NCI-H2029 treated with DMSO at 0.1 percent for 48 hours (cell line): ENCODE measurements around the gene SP110.
"Not testable (repeated sequence)": the region's sequence is repeated elsewhere in the genome, so short reads cannot be mapped to it uniquely, and the experiment has no call there.

Experiments
- DNase-seq: peaks from one replicate; lab custom pipeline; 2025; lab: John Stamatoyannopoulos, UW

SP110 gene

DNA sequence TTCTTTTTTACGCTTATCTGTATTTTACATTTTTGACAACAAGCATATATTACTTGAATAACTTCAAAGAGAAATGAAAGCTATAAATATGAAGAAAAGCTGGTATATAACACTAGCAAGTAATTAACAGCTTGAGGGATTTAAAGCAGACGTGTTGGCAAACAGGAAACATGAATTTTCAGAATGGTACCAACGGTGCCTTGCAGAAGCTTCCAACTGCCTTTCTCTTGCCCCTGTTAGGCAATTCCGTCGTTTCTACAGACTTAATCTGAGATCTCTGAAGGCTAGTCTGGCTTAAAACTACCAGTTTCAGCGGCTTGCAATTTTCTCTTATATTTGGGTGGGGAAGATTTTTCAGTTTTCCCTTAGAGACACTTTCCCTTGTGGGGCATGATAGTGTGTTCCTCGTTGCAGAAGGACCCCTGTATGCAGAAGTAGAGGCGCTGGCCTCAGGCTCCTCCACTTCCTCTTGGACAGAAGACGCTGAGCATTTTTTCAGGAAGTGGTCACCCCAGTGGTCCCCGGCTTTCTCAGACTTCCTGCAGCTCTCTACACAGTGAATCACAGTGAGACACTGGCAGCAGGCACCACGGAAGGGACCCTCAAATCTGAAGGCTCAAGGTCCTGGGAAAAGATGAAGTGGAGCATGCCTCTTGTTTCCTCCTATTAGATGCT lies 94.9 kb downstream of the SP110 start:
- DNase-seq = no peak

GRCh38 chr2:230124235-230124634 lies 95.5 kb downstream of the SP110 start:
- no peak for DNase-seq

DNA sequence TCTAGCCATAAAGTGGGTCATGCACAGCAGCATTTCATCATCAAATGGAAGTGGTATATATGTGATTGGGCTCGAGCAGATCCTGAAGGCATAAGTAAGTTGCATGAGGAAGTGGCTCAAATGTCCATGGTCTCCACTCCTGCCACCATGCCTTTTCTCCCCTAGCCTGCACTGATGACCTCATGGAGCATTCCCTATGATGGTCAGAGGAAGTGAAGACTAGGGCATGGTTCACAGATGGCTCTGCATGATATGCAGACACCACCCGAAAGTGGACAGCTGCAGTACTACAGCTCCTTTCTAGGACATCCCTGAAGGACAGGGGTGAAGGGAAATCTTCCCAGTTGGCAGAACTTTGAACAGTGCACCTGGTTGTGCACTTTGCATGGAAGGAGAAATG lies 99.4 kb downstream of the SP110 start:
- DNase-seq = not testable (repeated sequence)

DNA sequence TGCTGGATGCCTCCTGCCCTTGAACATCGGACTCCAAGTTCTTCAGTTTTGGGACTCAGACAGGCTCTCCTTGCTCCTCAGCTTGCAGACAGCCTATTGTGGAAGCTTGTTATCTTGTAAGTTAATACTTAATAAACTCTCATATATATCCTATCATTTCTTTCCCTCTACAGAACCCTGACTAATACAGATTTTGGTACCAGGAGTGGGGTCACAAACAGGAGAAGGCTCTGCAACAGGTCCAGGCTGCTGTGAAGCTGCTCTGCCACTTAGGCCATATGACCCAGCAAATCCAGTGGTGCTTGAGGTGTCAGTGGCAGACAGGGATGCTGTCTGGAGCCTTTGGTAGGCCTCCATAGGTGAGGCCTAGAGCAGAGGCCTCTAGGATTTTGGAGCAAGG lies 100.0 kb downstream of the SP110 start:
- not testable (repeated sequence) for DNase-seq
